Vagina (tissue), 2 donors: Measurements from ENCODE around the gene INPP5F.
"Not testable (repeated sequence)": the region's sequence is repeated elsewhere in the genome, so short reads cannot be mapped to it uniquely, and the experiment has no call there.

ENCODE experiments used
- CTCF ChIP-seq, 3 experiments: fragments of 450-650 bp in 2 of 3; fragments of 200-600 bp in 1 of 3; sonication (generic) in 1 of 3; IDR thresholded peaks; one replicate each; pipeline ENCODE4 v1.5.1; 2017 to 2019; ENCODE audit warnings: antibody characterized with exemption in 3 of 3, mild to moderate bottlenecking in 2 of 3, moderate library complexity in 2 of 3
- POLR2A ChIP-seq, 2 donors: fragments of 450-650 bp; IDR thresholded peaks; one replicate each; pipeline ENCODE4 v1.6.1; 2017; ENCODE audit warnings: antibody characterized with exemption in 2 of 2, mild to moderate bottlenecking in 2 of 2, moderate library complexity in 2 of 2
- POLR2AphosphoS5 ChIP-seq, 2 donors: sonication (generic); formaldehyde crosslinking; IDR thresholded peaks; one replicate each; pipeline ENCODE4 v1.9.0; 2017; ENCODE audit warnings: antibody characterized with exemption in 2 of 2, mild to moderate bottlenecking in 2 of 2, low read depth in 1 of 2; ENCODE audit not compliant: insufficient read depth in 1 of 2

- TF ChIP-seq CTCF (IDR thresholded peaks at IDR 0.05); POLR2A (IDR thresholded peaks at IDR 0.05); POLR2AphosphoS5 (IDR thresholded peaks at IDR 0.05; ENCODE audit: insufficient read depth in 1 of 2, low read depth in 1 of 2): not testable (repeated sequence)
These were observed 69.3 kb downstream of the INPP5F start for GRCh38 chr10:119795101-119795500.
